ENCODE data around the gene HMCN2. TPM values are rescaled to one million over a fixed set of nuclear protein-coding genes. Genes with fewer than 3 reads are reported as not detected.

Gene HMCN2
- total RNA-seq, 1 donor from 2014 or later, result 5.8 TPM

- H3K36me3 Mint-ChIP-seq, result peaks cover 32% of the 10 kb centered on the region
- TF ChIP-seq, protein P1, sequence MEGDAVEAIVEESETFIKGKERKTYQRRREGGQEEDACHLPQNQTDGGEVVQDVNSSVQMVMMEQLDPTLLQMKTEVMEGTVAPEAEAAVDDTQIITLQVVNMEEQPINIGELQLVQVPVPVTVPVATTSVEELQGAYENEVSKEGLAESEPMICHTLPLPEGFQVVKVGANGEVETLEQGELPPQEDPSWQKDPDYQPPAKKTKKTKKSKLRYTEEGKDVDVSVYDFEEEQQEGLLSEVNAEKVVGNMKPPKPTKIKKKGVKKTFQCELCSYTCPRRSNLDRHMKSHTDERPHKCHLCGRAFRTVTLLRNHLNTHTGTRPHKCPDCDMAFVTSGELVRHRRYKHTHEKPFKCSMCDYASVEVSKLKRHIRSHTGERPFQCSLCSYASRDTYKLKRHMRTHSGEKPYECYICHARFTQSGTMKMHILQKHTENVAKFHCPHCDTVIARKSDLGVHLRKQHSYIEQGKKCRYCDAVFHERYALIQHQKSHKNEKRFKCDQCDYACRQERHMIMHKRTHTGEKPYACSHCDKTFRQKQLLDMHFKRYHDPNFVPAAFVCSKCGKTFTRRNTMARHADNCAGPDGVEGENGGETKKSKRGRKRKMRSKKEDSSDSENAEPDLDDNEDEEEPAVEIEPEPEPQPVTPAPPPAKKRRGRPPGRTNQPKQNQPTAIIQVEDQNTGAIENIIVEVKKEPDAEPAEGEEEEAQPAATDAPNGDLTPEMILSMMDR (IDR thresholded peaks at IDR 0.05; ENCODE audit: unreplicated experiment), result no peak
- peaks cover 7% of the 10 kb centered on the region for H3K9me3 Mint-ChIP-seq
- no peak overlapping the region for H3K27ac Mint-ChIP-seq
- H3K27me3 Mint-ChIP-seq (ENCODE audit: low read depth), result no peaks in the 10 kb centered on the region
- peaks cover 7% of the 10 kb centered on the region for H3K4me1 Mint-ChIP-seq
- H3K4me3 Mint-ChIP-seq, result no peak overlapping the region
- no peak for DNase-seq (ENCODE audit: low spot score in 2 of 2, unreplicated experiment in 2 of 2)
Measured at GRCh38 chr9:130225071-130225470, 40.5 kb upstream of the HMCN2 start.

DNA sequence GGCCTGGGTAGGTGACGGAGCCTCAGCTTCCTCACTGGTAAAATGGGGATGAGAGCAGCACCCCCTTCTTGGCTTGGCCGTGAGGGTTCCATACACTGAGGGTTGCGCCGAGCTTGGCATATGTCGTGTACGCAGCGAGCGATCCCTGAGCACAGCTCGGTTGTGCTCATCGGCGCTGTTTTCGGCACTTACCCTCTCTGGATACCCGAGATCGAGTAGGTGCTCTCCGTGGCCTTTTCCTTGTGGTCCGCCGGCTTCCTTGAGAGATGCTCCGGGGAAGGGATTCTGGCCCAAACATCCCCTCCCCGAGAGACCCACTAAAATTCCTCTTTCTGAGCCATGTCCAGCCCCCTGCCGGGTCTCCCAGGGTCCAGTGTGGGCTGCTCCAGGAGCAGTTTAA, 40.0 kb upstream of the HMCN2 start:
- TF ChIP-seq, protein P1 (IDR thresholded peaks at IDR 0.05; ENCODE audit: unreplicated experiment), result no peak
- H3K9me3 Mint-ChIP-seq, result peaks cover 7% of the 10 kb centered on the region
- peaks cover 32% of the 10 kb centered on the region for H3K36me3 Mint-ChIP-seq
- H3K27me3 Mint-ChIP-seq (ENCODE audit: low read depth), result no peaks in the 10 kb centered on the region
- H3K27ac Mint-ChIP-seq, result no peak overlapping the region
- no peak for DNase-seq (ENCODE audit: low spot score in 2 of 2, unreplicated experiment in 2 of 2)
- peaks cover 2% of the 10 kb centered on the region for H3K4me1 Mint-ChIP-seq
- no peak overlapping the region for H3K4me3 Mint-ChIP-seq

DNA sequence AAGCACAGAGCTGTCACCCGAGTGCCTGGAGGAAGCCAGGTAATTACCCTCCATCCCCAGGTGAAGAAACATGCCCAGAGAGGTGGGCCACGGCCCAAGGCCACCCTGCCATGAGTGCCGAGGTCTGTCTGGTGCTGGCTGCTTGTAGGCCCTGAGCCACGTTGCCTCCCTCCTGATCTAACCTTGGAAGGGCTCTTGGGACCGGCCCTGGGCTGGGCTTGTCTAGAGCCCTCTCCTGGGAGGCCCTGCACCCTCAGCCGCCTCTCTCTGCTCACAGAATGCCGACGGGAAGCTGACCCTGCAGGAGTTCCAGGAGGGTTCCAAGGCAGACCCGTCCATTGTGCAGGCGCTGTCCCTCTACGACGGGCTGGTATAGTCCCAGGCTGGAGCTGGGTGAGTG, 39.4 kb upstream of the HMCN2 start:
- peaks cover 34% of the 10 kb centered on the region for H3K36me3 Mint-ChIP-seq
- H3K9me3 Mint-ChIP-seq, result peaks cover 7% of the 10 kb centered on the region
- H3K4me1 Mint-ChIP-seq, result no peaks in the 10 kb centered on the region
- H3K27me3 Mint-ChIP-seq (ENCODE audit: low read depth), result no peaks in the 10 kb centered on the region
- TF ChIP-seq, protein P1 (IDR thresholded peaks at IDR 0.05; ENCODE audit: unreplicated experiment), result no peak
- H3K27ac Mint-ChIP-seq, result no peak overlapping the region
- DNase-seq (ENCODE audit: low spot score in 2 of 2, unreplicated experiment in 2 of 2), result no peak
- no peak overlapping the region for H3K4me3 Mint-ChIP-seq

GRCh38 chr9:130227833-130228232, 37.7 kb upstream of the HMCN2 start:
- H3K9me3 Mint-ChIP-seq, result peaks cover 7% of the 10 kb centered on the region
- H3K4me3 Mint-ChIP-seq, result no peak overlapping the region
- no peak for DNase-seq (ENCODE audit: low spot score in 2 of 2, unreplicated experiment in 2 of 2)
- no peaks in the 10 kb centered on the region for H3K4me1 Mint-ChIP-seq
- H3K27ac Mint-ChIP-seq, result no peak overlapping the region
- H3K36me3 Mint-ChIP-seq, result peaks cover 38% of the 10 kb centered on the region
- TF ChIP-seq, protein P1 (IDR thresholded peaks at IDR 0.05; ENCODE audit: unreplicated experiment), result no peak
- no peaks in the 10 kb centered on the region for H3K27me3 Mint-ChIP-seq (ENCODE audit: low read depth)

DNA sequence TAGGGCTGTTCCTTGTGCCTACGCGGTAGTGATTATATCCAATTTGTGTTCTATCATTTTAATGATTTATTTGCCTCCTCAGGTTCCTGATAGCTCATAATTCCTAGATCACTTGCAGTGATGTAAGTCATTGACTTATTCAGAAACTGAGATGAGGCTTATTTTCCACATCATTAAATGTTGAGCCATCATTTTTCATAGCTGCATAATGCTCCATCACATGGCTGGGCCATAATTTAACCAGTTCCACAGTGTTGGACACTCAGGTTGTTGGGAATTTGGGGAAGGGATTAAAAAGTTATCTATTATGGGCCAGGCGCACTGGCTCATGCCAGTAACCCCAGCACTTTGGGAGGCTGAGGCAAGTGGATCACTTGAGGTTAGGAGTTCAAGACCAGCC, 35.8 kb upstream of the HMCN2 start:
- no peak for DNase-seq (ENCODE audit: low spot score in 2 of 2, unreplicated experiment in 2 of 2)
- Mint-ChIP-seq H3K27me3 (ENCODE audit: low read depth) (no peaks in the 10 kb centered on the region), H3K9me3 (peaks cover 7% of the 10 kb centered on the region), H3K4me3 (no peak overlapping the region), H3K4me1 (no peaks in the 10 kb centered on the region), H3K27ac (no peak overlapping the region), H3K36me3 (peaks cover 43% of the 10 kb centered on the region)
- TF ChIP-seq, protein P1 (IDR thresholded peaks at IDR 0.05; ENCODE audit: unreplicated experiment), result no peak

DNA sequence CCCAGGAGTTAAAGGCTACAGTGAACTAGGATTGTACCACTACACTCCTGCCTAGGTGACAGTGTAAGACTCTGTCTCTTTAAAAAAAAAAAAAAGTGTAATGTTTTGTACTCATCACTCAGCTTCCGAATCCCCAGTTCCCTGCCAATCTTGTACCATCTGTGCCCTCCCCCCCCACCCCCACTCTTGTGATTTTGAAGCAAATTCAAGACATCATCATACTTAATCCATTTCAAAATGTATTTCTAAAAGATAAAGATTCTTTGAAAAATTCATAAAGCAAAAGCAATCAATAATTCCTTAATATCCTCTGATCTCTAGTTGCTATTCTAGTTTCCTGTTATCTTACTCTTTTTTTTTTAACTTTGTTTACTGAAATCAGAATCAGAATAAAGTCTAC, 34.9 kb upstream of the HMCN2 start:
- Mint-ChIP-seq H3K4me1 (no peaks in the 10 kb centered on the region), H3K27me3 (ENCODE audit: low read depth) (no peaks in the 10 kb centered on the region), H3K9me3 (peaks cover 7% of the 10 kb centered on the region), H3K36me3 (peaks cover 43% of the 10 kb centered on the region), H3K27ac (no peak overlapping the region), H3K4me3 (no peak overlapping the region)
- TF ChIP-seq, protein P1 (IDR thresholded peaks at IDR 0.05; ENCODE audit: unreplicated experiment), result no peak
- DNase-seq (ENCODE audit: low spot score in 2 of 2, unreplicated experiment in 2 of 2), result no peak

Data from mesothelial cell of epicardium (in vitro differentiated cells).